Thoracic aorta (tissue), 2 donors: Measurements from ENCODE around the gene LST1. TPM values are rescaled to one million over a fixed set of nuclear protein-coding genes. Genes with fewer than 3 reads are reported as not detected.

ENCODE experiments used
- ATAC-seq: fragments of 150-250 bp; one replicate; pipeline ENCODE4 v1.8.0; 2017; ENCODE audit warnings: low read depth; ENCODE audit not compliant: insufficient number of reproducible peaks, low FRiP score
- DNase-seq: peaks from one replicate; pipeline ENCODE4 v3.0.0-alpha.2; 2020; ENCODE audit warnings: low spot score
- H3K27ac ChIP-seq, 2 donors: fragments of 200-600 bp; sonication (generic); 1 replicate in 1 of 2; 2 replicates in 1 of 2; pipeline ENCODE4 v1.5.1; 2016; ENCODE audit warnings: mild to moderate bottlenecking in 2 of 2, moderate library complexity in 2 of 2
- H3K27me3 ChIP-seq: fragments of 200-600 bp; sonication (generic); replicated peaks from 2 replicates; pipeline ENCODE4 v1.6.0; 2016; ENCODE audit warnings: mild to moderate bottlenecking; ENCODE audit not compliant: insufficient read depth
- H3K36me3 ChIP-seq: fragments of 200-600 bp; sonication (generic); one replicate; pipeline ENCODE4 v1.5.1; 2016
- H3K4me1 ChIP-seq, 2 donors: fragments of 200-600 bp; sonication (generic); 1 replicate in 1 of 2; 2 replicates in 1 of 2; pipeline versions ENCODE4 v1.5.1 to v1.6.0; 2016; ENCODE audit warnings: low read depth in 2 of 2, mild to moderate bottlenecking in 1 of 2; ENCODE audit not compliant: control insufficient read depth in 1 of 2
- H3K4me3 ChIP-seq: fragments of 200-600 bp; sonication (generic); 2 replicates; pipeline ENCODE4 v1.5.1; 2016; ENCODE audit warnings: mild to moderate bottlenecking
- H3K9me3 ChIP-seq: fragments of 200-600 bp; sonication (generic); 2 replicates; pipeline ENCODE4 v1.5.1; 2016
- total RNA-seq, 2 donors: library from RNA; depleted of rRNA; stranded (reverse); fragments of >200 nt; gene quantifications; one replicate each; pipeline versions ENCODE4 v1.1.0 to v1.2.3, GENCODE V29; 2016
- TF ChIP-seq, protein P1 (sequence below): fragments of 200-600 bp; sonication (generic); IDR thresholded peaks from one replicate; pipeline ENCODE4 v1.5.1; 2019; ENCODE audit warnings: antibody characterized with exemption

LST1 gene
- total RNA-seq, 2 donors from 2014 or later = 4.9 to 37.9 TPM

DNA sequence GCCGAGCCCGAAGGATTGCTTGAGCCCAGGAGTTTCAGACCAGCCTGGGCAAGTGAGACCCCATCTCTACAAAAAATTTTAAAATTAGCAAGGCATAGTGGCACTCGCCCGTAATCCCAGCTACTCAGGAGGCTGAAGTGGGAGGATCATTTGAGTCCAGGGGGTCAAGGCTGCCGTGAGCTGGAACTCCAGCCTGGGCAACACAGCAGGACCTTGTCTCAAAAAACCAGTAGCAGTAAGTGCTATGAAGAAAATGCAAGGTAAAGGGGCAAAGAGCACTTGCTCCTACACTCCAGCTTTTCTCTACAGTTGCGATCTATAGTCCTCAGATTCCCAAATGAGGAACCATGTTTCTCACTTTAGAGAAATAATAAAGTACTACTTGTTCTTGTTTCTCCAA is 42.4 kb upstream of the LST1 start:
- Histone ChIP-seq H3K36me3 (peaks cover 13% of the 10 kb centered on the region), H3K4me1 (peaks cover 32 to 49% of the 10 kb centered on the region in 2 donors), H3K4me3 (no peak overlapping the region), H3K9me3 (no peaks in the 10 kb centered on the region), H3K27me3 (no peaks in the 10 kb centered on the region), H3K27ac (no peak overlapping the region)
- ATAC-seq = no peak
- TF ChIP-seq, protein P1, sequence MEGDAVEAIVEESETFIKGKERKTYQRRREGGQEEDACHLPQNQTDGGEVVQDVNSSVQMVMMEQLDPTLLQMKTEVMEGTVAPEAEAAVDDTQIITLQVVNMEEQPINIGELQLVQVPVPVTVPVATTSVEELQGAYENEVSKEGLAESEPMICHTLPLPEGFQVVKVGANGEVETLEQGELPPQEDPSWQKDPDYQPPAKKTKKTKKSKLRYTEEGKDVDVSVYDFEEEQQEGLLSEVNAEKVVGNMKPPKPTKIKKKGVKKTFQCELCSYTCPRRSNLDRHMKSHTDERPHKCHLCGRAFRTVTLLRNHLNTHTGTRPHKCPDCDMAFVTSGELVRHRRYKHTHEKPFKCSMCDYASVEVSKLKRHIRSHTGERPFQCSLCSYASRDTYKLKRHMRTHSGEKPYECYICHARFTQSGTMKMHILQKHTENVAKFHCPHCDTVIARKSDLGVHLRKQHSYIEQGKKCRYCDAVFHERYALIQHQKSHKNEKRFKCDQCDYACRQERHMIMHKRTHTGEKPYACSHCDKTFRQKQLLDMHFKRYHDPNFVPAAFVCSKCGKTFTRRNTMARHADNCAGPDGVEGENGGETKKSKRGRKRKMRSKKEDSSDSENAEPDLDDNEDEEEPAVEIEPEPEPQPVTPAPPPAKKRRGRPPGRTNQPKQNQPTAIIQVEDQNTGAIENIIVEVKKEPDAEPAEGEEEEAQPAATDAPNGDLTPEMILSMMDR = no peak
- DNase-seq = no peak

DNA sequence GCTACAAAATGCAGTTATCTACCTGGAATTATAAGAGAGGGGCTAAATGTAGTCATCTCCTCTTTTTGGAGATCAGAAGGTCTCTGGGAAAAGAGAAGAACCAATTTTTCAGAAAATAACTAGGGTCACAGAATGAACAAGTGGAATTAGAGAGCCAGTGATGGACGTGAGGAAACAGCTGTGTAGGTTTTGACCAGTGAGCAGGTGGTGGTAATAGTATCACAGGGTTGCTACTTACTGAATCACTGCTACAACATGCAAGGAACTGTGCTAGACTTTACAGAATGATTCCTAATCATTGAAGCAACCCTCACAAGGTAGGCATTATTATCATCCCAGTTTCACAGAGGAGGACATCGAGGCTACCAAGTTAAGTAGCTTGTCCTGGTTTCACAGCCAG is 41.4 kb upstream of the LST1 start:
- Histone ChIP-seq H3K9me3 (no peaks in the 10 kb centered on the region), H3K4me3 (no peak overlapping the region), H3K36me3 (peaks cover 6% of the 10 kb centered on the region), H3K4me1 (peaks cover 24 to 41% of the 10 kb centered on the region in 2 donors), H3K27me3 (no peaks in the 10 kb centered on the region), H3K27ac (no peak overlapping the region)
- ATAC-seq = no peak
- no peak for DNase-seq
- TF ChIP-seq, protein P1 = no peak

DNA sequence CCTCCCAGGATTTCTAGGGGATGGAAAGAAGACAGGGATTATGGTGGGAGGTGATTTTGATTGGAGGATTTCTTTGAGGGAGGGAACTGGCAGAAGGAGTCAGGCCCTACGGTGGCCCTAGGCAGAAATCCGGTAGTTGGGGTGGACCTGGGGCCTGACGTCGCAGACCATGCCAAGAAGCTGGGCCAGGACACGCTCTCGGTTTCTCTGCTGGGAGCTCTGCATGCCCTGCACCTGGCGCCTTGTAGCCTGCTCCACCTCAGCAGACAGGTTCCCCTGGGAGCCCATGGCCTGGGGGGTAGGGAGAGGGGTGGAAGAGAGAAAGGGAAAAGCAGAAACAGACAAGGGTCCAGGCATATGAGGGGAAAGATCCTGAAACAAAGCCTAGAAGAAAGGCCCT is 40.8 kb upstream of the LST1 start:
- peaks cover 18 to 35% of the 10 kb centered on the region in 2 donors for H3K4me1 ChIP-seq
- TF ChIP-seq, protein P1 = no peak

DNA sequence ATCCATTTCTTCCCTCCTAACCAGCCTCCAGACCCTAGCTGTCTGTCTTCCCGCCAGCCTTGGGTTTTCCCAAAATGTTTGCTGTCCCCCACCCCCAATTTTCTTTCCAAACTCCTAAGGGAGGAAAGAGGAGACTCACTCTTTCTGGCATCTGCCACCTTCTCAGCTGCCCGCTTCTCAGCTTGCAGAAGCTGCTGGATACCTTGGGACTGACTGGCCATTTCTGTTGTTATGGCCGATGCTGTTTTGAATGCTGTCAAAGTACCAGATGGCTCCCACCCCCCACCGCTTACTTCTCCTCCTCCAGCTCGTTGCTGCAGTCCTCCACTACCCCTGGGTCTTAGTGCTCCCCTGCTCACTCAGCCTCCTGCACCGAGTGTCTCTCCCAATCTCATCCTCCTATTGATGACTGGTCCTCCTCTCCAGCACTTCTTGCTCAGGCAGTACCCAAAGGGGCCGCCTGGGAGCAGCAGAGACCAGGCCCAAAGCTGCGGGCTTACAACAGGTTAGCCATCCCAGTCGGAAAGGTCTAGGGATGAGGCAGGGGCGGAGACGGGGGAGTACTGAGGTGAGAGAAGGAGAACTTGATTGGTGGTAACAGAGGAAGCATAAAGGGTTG is 39.6 kb upstream of the LST1 start, which contains the start of gene ATP6V1G2:
ATP6V1G2 (minus strand) TSS at position 270 of the 619 bp plus-strand sequence; CDS start at position 221, 49 bp downstream.
- Histone ChIP-seq H3K4me3 (peak within 1 kb of the TSS; percentile 74), H3K36me3 (peaks cover 12% of the 10 kb centered on the region), H3K9me3 (no peaks in the 10 kb centered on the region), H3K4me1 (peaks cover 13 to 28% of the 10 kb centered on the region in 2 donors), H3K27ac (peak within 1 kb of the TSS; percentile 70 to 76), H3K27me3 (no peaks in the 10 kb centered on the region)
- DNase-seq (peak; percentile 67), ATAC-seq (peak; percentile 42)
- TF ChIP-seq, protein P1 = peak; percentile 97

More for the DNA sequence above, 40.8 kb upstream of the LST1 start:
- Histone ChIP-seq H3K9me3 (no peaks in the 10 kb centered on the region), H3K27ac (no peak overlapping the region), H3K36me3 (peaks cover 3% of the 10 kb centered on the region), H3K27me3 (no peaks in the 10 kb centered on the region), H3K4me3 (no peak overlapping the region)
- no peak for ATAC-seq
- no peak for DNase-seq

DNA sequence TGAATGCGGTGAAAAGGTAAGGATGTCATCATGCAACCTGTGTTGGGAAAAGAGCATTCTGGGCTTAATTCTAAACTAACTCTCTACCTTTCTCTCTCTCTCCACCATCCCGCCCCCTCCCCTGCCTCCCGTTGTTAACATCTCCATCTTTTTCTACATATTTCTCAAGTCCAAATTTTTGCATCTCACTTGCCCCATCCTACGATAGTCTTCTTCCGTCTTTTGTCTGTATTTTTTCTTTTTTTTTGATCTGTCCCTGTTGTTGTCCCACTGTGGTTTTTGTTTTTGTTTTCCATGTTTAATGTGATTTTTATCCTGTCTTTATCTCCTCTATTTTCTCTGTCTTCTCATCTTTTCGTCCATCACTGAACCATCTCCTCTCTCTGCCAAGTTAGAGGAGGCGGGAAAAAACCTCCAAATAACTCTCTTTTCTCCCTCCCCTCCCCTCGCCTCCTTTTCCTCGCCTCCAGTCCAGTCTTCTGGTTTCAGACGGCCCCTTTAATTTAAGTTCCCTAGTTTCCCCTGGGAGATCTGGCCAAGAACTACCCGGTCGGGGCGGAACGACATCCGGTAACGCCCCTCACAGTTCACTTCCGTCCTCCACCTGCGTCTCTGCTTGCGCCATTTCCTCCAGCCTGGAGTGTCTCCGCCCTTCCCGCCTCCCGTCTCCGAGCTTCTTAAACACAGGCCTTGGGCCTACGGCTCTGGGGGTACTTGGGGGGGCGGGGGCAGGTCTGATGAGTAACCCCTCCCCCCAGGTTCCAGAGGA is 38.9 kb upstream of the LST1 start, which contains the start of gene NFKBIL1:
NFKBIL1 (plus strand) TSS at position 651 of the 769 bp plus-strand sequence; CDS start at position 738, 87 bp downstream.
- H3K27ac ChIP-seq = peak within 1 kb of the TSS; percentile 70 to 76
- H3K36me3 ChIP-seq = peaks cover 15% of the 10 kb centered on the region
- TF ChIP-seq, protein P1 = no peak
- ATAC-seq = peak; percentile 91
- DNase-seq = peak; percentile 87
- H3K4me1 ChIP-seq = peaks cover 13 to 28% of the 10 kb centered on the region in 2 donors
- no peaks in the 10 kb centered on the region for H3K9me3 ChIP-seq
- H3K4me3 ChIP-seq = peak within 1 kb of the TSS; percentile 74
- H3K27me3 ChIP-seq = no peaks in the 10 kb centered on the region
